Measurements from ENCODE around the gene CCNQ.

Gene CCNQ

DNA sequence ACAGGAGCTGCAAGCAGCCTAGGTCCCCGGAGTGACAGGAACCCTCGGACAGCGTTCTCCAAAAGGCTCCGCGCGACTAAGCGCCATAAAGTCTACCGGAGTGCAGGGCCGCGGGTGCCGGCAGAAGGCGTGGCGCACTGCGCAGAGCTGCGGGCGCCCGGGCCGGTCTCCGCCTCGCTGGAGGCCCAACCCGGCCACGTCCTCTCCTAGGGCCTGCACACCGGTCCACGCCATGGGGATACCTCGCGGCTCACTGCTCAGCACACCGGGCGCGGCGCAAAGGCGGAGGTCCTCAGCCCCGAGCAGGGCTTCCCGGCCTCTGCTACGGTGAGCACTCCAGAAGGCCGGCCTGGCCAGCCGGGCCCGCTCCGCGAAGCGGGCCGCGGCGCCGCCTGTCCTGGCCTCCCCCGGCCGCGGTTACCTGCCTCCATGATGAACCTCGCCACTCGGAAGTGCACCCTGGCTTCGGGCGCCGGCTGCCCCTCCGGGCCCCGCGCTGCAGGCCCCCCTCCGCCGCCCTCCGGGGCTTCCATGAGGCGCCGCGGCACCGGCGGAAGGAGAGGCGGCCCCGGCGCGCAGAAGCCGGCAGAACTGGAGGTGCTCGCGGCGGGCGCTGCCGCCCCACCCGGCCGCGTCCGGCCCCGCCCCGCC, at the start of gene CCNQ:
Gene CCNQ (minus strand): TSS at position 599 of the 651 bp plus-strand sequence. CDS start 66 bp downstream, at position 533.
- H3K27ac ChIP-seq: peak within 1 kb of the TSS in 1 of 2 donors; percentile 80
- TF ChIP-seq, protein P1, sequence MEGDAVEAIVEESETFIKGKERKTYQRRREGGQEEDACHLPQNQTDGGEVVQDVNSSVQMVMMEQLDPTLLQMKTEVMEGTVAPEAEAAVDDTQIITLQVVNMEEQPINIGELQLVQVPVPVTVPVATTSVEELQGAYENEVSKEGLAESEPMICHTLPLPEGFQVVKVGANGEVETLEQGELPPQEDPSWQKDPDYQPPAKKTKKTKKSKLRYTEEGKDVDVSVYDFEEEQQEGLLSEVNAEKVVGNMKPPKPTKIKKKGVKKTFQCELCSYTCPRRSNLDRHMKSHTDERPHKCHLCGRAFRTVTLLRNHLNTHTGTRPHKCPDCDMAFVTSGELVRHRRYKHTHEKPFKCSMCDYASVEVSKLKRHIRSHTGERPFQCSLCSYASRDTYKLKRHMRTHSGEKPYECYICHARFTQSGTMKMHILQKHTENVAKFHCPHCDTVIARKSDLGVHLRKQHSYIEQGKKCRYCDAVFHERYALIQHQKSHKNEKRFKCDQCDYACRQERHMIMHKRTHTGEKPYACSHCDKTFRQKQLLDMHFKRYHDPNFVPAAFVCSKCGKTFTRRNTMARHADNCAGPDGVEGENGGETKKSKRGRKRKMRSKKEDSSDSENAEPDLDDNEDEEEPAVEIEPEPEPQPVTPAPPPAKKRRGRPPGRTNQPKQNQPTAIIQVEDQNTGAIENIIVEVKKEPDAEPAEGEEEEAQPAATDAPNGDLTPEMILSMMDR (IDR thresholded peaks at IDR 0.05): no peak
- peak within 1 kb of the TSS; percentile 90 for H3K4me3 ChIP-seq
- DNase-seq (ENCODE audit: low spot score): no peak

DNA sequence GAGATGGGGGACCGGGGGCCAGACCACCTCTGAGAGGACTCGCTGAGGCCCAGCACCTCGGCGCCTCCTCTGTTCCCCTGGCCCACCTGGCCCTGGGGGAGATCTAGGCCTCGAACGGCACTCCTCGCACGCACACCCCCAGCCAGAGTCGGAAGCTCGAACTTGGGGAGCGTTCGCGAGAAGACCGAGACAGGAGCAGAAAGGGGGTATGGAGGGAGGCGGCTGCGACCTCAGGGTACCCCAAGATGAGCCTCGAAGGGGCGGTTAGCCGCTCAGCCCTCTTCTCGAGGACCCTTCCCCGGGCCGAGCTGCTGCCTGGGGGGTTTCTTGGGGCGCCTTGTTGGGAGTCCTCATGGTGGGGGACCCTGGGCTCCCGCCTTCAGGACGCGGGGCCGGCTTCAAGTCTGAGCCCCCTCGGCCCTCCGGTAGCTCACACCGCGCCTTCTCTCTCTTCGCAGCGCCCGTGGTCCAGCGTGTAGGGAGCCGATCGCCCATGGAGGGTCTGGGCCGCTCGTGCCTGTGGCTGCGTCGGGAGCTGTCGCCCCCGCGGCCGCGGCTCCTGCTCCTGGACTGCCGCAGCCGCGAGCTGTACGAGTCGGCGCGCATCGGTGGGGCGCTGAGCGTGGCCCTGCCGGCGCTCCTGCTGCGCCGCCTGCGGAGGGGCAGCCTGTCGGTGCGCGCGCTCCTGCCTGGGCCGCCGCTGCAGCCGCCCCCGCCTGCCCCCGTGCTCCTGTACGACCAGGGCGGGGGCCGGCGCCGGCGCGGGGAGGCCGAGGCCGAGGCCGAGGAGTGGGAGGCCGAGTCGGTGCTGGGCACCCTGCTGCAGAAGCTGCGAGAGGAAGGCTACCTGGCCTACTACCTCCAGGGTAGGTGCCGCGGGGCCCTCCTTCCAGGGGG, 48.8 kb upstream of the CCNQ start:
- H3K4me3 ChIP-seq: peak overlapping the region; percentile 41
- no peak for DNase-seq (ENCODE audit: low spot score)
- TF ChIP-seq, protein P1 (IDR thresholded peaks at IDR 0.05): no peak

GRCh38 chrX:153646620-153647373, 47.9 kb upstream of the CCNQ start, which contains the start of gene DUSP9:
TSS of gene DUSP9 (plus strand) at chrX:153647203. CDS start at chrX:153647954, 751 bp downstream.
- Histone ChIP-seq H3K4me3 (peak within 1 kb of the TSS; percentile 41), H3K27ac (no peak within 1 kb of the TSS)
- no peak for DNase-seq (ENCODE audit: low spot score)
- TF ChIP-seq, protein P1 (IDR thresholded peaks at IDR 0.05): no peak

More for the DNA sequence above, 48.8 kb upstream of the CCNQ start:
- H3K27ac ChIP-seq: no peak overlapping the region

- no peak for DNase-seq (ENCODE audit: low spot score)
- no peak overlapping the region for H3K27ac ChIP-seq
- TF ChIP-seq, protein P1 (IDR thresholded peaks at IDR 0.05): no peak
- no peak overlapping the region for H3K4me3 ChIP-seq
These were observed 47.1 kb upstream of the CCNQ start for GRCh38 chrX:153645921-153646488.

DNA sequence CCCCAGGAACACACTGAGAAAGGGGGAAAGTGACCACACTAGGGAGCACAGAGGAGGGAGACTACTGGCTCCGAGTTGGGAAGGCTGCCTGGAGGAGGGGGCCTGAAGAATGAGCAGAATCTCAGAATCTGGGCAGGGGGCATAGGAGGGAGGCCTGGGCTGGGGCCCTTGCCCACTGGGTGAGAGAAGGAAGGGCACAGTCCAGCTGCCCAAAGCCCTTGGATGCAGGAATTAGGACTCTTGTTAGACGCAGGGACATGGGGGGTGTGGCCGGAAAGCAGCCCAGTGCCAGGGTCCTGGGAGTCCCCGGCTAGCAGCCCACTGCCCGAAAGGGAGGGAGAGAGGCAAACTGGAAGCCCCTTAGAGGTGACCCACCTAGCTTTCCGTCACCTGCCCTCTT, 46.2 kb upstream of the CCNQ start:
- TF ChIP-seq, protein P1 (IDR thresholded peaks at IDR 0.05): no peak
- no peak for DNase-seq (ENCODE audit: low spot score)
- Histone ChIP-seq H3K27ac (no peak overlapping the region), H3K4me3 (no peak overlapping the region)

DNA sequence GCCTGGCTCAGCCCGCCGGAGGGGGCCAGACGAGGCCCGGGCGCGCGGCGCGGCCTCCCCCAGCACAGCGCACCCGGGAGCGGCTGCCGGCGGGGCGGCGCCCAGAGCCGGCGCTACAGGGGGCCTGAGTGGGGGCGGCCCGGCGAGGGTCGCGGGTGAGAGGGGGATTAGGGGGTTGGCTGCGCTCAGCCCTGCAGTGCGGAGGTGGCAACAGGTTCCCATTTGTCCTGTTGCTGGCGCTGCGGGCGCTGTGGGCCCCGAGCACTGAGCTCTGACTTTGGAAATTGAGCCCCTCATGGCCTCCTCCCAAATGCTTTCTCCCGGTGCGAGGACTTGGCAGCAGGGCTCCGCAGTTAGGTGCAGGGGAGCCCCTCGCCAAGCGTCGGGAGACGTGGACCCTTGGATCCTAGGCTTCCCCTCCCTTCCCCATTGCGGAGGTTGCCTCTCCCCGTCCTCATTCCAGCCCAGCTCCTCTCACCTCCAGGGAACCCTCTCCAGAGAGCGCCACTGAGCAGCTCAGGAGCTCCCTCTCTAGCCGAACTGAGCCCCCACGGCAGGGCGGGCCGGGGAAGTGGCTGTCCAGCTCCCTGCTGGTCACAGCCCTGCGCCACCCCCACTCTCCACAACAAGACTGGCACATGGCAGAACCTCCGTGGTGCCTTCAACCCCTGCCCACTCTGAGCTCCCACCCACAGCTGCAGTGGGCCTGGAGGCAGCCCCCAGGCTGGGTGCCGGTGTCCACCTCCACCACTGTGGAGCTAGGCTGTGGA, 45.6 kb upstream of the CCNQ start:
- no peak for DNase-seq (ENCODE audit: low spot score)
- peak overlapping the region; percentile 51 for H3K4me3 ChIP-seq
- TF ChIP-seq, protein P1 (IDR thresholded peaks at IDR 0.05): no peak

More for the DNA sequence above, 45.6 kb upstream of the CCNQ start:
- H3K27ac ChIP-seq: no peak overlapping the region

Data from coronary artery (tissue), 2 donors.